ENCODE results near the gene TRIM5.

GRCh38 chr11:5631417-5631816 is 53.5 kb downstream of the TRIM5 start:
- TF ChIP-seq, protein P1, sequence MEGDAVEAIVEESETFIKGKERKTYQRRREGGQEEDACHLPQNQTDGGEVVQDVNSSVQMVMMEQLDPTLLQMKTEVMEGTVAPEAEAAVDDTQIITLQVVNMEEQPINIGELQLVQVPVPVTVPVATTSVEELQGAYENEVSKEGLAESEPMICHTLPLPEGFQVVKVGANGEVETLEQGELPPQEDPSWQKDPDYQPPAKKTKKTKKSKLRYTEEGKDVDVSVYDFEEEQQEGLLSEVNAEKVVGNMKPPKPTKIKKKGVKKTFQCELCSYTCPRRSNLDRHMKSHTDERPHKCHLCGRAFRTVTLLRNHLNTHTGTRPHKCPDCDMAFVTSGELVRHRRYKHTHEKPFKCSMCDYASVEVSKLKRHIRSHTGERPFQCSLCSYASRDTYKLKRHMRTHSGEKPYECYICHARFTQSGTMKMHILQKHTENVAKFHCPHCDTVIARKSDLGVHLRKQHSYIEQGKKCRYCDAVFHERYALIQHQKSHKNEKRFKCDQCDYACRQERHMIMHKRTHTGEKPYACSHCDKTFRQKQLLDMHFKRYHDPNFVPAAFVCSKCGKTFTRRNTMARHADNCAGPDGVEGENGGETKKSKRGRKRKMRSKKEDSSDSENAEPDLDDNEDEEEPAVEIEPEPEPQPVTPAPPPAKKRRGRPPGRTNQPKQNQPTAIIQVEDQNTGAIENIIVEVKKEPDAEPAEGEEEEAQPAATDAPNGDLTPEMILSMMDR (IDR thresholded peaks at IDR 0.05 in 8 of 11, conservative IDR thresholded peaks at IDR 0.05 in 3 of 11), result no peak
- TF ChIP-seq POLR2A (IDR thresholded peaks at IDR 0.05), result no peak

All from spleen (tissue), 7 donors.